Superior temporal gyrus (tissue), 1 donor: Measurements from ENCODE around the gene MXI1.
A peak's percentile ranks its signal among the peaks of the same experiment; 100 is the strongest.

ENCODE experiments used
- DNase-seq: peaks from one replicate; pipeline ENCODE4 v3.0.0-alpha.2; 2016; ENCODE audit errors: extremely low spot score

The MXI1 gene

DNA sequence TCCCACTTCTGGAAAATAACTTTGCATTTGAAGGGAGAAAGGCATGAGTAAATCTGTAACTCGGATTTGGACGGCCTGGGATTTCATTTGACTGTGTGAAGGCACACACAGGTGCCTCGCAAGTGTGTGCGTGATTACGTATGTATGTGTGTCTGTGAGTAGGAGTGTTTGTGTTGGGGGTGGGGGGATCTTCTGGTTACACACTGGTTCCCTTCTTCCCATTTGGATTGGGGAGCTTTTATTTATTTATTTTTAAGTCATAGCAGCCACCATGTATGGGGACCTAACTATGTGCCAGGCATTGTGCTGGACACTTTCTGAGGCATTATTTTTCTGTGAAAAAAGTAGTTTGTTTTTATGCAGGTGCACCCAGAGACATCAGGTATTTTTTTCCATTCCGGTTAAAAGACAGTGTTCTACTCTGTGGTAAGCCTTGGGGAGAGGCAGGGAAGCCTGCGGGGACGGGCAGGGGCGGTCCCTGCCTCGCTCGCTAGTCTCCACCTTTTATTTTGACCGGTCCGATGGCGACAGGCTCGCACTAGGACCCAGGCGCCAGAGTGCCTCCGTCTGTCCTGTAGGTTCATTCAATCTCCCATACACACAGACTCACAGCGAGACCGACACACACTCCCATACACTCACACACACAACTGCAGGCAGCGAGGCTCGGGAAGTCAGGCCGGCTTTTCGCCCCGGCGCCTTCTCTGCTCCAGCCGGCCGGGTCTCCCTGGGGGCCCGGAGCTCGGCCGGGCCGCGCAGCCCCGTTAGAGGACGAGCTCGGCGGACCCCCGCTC lies at the start of gene MXI1:
TSS of gene MXI1 (plus strand) at position 595 of the 794 bp plus-strand sequence. CDS start 204 bp downstream, outside the sequence.
- peak; percentile 79 for DNase-seq

DNA sequence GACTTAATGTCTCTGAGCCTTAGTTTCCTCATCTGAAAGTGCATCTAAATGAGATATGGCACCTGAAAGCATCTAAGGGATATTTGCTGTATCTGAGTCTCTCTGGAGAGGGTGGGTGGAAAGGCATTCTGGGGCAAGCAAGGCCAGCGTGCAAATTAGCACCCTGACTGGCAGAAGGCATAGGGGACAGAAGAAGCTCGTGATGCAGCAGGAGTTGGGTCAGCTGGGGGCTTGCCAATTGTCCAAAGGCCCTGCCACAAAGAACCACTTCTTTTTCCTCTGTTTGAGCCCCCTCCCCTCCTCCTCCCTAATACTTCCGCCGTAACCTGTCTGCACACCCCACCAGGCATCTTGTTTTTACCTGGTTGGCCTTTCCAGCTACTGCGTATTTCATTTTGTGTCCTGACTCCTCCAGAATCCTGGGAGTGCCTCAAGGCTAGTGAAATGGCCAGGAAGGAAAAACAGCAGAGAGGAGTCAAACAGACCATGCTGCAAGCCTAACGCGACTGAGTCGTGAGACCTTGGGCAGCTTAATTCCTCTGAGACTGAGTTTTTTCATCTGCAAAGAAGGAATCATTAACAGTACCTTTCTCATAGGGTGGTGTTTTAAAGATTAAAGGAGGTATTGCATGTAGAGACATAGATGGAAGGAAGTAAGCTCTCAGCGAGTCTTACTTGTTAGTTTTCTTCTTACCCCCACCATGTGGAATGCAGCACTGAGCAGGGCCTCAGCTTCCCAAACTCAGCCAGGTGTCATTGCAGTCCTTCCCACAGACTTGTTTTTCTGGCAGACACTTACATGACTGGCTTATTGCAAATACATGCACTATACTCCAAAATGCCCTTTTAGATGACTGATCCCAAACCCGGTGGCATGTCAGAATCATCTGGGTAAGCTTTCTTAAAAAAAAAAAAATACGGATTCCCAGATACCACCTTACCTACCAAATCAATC lies 49.1 kb upstream of the MXI1 start:
- DNase-seq: no peak

DNA sequence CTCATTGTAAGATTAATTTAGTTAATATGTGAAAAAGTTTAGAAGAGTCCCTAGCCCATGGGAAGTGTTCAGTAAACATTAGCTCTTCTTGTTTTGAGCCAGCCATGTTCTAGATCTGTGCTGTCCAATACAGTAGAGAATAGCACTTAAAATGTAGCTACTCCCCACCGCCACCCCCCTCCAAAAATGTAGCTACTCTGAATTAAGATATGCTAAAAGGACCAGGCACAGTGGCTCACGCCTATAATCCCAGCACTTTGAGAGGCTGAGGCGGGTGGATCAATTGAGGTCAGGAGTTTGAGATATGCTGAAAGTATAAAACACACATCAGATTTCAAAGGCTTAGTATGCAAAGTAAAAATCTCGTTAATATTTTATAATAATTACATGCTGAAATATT lies 47.3 kb upstream of the MXI1 start:
- DNase-seq: no peak

DNA sequence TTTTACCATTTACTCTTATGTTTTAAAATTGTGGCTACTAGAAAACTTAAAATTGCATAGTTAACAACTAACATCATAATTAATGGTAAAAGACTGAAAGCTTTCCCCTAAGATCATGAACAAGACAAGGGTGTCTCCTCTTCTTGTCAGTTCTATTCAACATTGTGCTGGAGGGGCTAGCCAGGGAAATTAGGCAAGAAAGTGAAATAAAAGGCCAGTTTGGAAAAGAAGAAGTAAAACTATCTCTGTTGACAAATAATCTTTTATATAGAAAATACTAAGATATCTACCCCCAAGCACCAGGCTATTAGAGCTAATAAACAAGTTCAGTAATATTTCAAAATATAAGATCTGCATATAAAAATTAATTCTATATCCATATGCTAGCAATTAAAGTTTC lies 46.9 kb upstream of the MXI1 start:
- no peak for DNase-seq

DNA sequence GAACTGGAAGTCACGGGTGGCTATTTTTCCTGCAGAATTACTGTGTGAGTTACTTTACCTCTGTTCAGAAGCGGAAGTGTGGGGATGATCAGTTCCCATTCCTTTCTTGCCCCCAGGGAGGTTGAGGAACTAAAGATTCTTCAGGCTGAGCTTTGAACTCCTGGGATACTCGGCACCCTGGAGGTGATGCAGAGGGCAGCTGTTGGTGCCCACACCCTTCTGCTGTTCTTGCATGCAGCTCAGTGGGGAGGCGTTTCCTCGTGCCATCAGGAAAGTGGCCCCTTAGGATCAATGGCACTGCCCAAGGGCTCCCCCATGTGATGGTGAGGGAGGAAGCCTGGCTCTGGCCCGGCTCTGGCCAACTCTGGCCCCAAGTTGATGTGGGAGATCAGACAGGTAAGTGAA lies 44.7 kb upstream of the MXI1 start:
- DNase-seq: no peak

DNA sequence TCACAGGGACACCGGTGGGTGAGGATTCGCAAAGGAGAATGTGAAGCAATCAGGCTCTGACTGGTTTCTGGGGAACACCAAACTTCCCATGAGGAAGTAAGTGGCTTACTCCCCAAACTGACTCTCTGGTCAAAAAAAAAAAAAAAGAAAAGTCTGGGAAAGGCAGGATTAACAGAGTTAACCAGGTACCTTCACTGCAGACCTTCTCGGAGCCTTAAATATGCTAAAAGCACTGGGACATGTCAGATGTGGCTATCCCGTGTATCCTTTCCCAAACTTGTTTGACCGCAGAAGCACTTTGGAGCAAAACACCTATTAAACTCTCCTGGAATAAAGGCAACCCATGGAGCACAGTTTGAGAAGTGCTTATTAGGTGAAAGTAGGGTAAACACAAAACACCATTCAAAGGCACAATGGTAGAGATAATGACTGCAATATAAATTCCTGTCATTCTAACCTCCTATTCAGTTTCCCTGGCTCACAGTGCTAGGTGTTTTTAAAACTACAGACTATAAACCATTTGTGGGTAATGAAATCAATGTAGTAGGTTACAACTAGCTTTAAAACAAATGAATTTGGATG lies 44.1 kb upstream of the MXI1 start:
- DNase-seq: no peak

DNA sequence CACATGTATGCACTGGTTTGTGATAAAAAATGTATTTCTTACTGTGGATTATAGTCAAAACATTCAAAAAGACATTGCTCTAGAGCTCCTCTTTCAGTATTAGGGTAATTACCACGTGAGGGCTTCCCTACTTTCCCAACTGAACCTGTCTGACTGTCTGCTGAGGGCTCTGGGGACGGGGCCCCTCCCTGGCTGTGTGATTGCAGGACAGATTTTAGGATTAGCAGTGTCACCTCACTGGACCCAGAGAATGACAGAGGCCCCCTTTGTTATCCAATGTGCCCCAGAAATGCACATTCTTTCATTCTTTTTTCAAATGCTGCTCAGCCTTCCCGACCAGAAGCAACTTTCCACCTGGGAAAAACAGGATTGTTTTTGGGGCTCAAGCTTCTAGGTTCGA lies 43.6 kb upstream of the MXI1 start:
- no peak for DNase-seq

DNA sequence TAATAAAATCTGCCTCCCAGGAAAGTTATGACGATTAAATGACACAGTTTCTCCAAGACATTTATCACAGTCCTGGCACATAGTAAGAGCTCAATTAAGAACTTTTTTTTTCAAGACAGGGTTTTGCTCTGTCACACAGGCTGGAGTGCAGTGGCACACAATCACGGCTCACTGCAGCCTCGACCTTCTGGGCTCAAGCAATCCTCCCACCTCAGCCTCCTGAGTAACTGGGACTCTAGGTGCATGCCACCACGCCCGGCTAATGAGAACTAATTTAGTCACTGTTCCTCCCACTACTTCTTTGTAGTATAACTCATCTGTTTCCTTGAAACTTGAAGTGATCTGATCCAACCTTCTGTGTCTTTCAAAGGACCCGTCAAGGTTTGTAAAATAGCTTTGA lies 42.2 kb upstream of the MXI1 start:
- no peak for DNase-seq

DNA sequence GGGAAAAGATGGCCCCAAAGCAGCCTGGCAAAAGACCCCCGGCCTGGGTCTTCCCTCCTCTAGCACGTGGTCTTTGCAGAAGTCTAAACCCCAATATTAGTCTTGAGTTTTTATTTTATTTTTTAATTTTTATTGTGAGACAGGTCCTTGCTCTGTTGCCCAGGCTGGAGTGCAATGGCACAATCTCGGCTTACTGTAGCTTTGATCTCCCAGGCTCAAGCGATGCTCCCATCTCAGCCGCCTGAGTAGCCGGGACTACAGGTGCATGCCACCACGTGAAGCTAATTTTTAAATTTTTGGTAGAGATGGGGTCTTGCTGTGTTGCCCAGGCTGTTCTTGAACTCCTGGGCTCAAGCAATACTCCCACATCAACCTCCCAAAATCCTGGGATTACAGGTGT lies 40.3 kb upstream of the MXI1 start:
- DNase-seq: no peak

DNA sequence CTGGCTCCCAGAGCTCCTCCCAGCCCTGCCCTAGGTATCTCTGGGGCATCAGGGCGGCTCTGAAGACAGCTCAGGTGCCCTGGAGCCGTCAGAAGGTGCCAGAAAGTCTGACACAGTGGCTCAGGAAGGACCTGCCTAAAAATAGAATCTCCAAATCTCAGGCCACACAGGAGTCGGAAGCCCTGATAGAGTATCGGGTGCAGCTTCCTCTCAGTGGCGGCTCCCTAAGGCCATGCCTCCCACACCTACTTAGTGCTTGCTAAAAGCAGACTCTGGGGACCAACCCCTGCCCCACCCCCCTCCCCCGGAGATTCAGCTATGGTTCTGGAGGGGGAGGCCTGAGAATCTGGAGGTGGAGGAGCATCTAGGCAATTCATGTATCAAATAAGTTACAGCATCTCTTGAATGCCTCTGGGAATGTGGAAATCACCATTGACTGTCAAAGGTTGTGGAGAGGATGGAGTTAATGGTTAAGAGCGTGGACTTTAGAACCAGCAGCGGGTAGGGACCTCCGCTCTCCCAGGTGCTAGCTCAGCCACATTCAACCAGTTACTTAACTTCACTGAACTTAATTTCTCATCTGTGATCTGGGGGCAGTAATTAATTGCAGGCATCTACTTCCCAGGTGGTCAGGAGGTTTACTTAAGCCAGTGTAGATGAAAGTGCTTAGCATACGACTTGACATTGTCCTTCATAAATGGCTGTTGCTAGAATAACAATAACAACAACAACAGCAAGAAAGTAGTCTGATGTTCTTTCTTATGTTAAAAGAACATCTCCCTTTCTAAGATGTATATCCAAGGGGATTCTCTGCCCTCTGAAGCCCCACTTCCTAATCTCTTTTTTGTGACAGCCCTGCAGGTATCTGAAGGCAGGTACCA lies 38.6 kb upstream of the MXI1 start:
- no peak for DNase-seq

DNA sequence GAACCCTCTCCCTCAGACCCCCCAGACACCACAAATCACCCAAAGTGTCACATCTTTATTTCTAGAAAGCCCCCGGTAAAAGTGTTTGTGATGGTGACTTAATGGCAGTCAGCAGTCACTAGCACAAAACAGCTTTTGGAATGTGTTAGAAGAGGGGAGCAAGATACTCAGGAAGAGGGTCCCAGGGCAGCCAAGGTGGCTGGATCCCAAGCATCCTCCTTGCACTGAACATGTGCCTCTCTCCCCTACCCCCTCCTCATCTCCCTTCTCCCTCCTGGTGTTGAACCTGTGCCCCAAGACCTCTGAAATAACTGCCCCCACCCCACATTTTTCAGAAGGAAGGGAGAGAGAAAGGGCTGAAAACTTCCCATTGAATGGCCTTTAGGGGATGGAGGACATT lies 37.8 kb upstream of the MXI1 start:
- DNase-seq: no peak

DNA sequence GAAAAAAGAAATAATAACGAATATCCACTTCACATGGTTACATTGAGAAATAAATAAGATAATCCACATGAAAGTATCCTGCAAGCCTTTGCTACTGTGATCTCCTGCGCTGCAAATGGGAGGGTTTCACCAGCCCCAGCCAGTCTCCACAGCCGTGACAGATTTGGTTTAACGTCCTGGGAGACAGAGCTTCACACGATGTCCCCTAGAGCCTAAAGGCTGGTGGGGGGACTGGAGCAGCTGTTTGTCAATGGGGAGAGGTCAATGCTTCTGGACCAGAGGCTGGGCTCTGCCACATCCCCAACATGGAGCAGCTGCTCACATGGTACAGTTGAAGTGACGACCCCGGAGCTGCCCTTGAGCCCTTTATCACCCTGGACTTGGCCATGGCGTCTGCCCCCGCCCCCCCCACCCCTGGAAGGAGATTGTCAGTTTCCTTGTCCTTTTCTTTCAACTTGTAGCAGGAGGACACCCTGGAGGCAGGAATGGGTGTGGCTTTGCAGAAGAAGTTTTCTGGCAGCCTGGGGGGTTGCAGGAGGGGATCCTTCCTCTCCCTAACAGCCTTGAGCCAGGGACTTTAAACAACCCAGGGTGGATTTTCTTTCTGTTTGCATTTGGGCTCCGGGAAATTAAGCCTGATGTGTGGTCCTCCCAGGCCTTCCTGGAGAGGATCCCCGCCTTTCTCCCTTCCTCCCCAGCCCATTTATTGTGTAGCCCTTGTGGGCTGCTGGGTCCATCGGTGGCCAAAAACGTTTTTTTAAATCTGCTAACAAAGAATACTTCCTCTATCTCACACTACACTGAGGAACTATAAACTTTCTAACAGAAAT lies 37.0 kb upstream of the MXI1 start:
- DNase-seq: no peak

DNA sequence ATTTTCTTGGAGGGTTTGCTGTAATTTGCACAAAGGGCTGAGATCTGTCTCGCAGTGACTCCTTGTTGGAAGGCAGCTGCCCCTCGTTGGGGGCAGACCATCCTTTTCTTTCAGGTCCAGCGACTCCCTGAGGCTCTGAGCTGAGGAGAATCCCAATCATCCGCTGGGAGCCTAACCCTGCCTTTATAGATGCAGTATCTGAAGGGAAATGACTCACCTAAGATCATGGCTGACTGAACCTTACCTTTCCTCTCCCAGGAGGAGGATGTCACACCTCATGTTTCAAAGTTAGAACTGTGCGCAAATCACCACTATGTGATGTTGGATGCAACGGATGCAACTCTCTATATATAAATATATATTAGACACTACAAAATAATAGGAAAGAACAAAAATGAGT lies 36.4 kb upstream of the MXI1 start:
- DNase-seq: no peak

DNA sequence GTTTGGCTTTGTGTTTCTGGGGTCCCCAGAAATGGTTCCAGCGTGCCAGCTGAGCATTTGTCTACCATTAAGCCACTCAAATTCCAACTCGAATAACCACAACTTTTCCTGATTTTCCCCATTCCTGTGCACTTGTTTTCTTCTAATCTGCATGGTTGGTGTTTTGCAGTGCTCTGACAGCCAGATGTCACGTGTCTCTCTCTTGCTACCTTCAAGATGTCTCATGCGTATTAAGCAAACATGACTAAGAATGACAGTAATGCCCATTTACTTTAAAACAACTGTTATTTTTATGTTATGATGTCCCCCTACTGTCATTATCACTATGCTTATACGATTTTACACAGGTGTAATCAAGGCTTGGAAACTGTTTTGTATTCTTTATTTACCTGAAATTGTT lies 35.2 kb upstream of the MXI1 start:
- no peak for DNase-seq

DNA sequence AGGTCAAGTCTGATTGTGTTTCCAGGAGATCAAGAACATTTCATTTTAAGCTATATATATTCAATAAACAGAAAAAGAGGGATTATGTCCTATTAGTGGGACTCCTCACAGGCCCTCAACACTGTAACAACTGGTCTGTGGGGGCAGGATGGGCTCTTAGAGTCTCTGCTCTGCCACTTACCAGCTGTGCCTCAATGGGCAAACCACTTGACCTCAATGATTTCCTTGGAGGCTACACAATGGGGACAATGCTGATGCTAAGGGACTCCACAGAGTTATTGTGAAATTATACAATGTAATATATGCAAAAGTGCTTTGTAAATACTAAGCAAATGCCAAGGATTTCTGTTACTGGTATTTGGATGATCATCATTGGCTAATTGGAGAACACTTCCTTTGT lies 33.2 kb upstream of the MXI1 start:
- no peak for DNase-seq

DNA sequence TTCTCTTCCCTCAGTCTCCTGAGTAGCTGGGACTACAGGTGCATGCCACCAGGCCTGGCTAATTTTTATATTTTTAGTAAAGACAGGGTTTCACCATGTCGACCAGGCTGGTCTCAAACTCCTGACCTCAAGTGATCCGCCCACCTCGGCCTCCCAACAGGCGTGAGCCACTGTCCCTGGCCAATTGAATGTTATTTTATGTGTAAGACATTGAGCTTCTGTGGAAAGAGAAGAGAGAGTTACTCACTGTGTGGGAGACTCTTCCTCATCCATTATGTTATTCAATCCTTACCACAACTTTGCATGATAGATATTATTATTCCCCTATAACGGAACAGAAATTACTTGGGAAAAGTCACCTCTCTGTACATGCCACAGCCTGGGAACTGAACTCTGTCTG lies 32.6 kb upstream of the MXI1 start:
- no peak for DNase-seq

DNA sequence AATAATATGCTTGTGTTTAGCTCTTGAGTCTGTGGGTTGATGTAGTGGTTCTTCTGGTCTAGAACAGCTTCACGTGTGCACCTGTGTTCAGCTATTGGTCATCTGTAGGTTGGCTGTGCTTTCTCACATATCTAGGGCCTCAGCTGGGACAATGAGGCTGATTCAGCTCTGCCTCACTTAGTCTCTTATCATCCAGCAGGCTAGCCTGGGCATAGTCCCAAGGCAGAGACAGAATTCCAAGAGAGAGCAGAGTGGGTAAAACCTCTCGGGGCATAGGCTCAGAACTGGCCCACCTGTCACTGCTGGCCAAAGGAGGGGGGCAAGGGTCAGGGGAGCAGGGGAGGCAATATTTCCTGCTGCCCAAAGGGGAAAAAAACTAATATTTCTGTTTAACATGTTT lies 32.0 kb upstream of the MXI1 start:
- no peak for DNase-seq

DNA sequence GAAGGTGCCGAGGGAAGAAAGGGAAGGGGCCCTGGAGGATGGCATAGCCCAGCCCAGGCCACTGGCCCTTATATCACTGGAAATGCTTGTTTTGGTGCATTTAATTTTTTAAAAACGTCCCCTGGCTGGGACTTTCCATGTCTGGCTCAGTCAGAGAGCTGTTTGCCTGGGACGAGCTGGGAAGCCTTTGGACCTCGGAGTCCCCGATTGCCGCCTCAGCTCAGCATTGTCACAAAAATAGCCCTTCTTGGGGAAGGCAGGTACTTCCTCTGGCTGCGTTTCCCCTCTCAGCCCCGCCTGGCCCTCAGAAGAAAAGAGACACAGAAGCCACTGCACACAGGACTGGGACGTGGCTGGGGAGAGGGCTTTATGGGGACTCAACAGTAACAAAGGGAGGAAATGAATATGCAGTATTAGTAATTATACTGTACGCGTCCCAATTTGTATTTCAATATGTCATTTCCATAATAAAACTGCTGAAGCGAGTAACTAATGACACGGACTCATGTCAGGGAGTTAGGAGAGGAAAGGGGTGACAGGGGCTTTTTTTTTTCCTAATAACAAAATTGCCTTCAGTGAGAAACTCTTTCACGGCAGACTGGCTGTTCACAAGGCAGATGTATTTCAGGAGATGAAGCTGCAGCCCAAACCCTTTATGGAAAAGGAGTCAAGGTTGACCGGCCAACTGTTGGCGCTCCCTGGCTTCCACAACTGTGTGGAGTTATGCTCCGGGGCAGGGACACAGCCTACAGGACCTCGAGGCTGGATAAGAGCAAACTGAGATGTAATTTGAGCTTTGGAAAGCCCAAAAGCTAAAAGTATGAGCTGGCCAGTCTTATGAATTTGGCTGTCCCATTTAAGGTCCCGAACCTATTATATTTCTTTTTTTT lies 31.0 kb upstream of the MXI1 start:
- no peak for DNase-seq

DNA sequence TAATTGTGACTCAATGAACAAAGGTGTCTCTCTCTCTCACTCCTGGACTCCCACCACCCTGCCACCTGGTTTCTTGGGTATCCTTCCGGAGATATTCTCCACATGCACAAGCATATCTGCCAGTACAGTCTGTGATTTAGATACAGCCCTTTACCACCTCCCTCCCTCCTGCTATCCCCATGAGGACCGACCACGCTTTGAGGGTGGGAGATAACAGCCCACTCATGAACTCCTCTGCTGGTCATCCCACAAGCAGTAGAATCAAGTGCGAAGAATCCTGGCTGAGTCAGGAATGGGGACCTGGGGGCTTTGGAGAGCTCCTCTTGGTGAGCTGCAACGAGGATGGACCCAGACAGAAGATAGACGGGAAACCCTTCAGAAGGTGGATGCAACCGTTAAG lies 28.2 kb upstream of the MXI1 start:
- no peak for DNase-seq

DNA sequence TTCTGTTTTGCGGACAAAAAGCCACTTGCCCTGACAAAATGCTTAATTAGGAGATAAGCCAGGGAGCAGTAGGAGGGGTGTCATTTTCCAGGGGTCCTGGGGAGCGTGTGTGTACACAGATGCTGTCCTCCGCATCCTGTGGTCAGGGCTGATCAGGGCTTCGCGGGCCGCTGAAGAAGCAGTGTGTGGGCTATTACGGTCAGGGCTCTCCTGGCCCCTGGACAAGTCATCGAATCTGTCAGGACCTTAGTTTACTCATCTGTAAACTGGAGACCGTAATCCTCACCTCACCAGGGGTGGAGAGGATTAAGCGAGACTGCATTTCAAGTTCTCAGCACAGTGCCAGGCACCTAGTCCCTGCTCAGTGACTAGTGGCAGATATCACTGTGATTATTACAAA lies 26.0 kb upstream of the MXI1 start:
- no peak for DNase-seq
